ENCODE measurements around the gene GINS2.

The GINS2 gene

DNA sequence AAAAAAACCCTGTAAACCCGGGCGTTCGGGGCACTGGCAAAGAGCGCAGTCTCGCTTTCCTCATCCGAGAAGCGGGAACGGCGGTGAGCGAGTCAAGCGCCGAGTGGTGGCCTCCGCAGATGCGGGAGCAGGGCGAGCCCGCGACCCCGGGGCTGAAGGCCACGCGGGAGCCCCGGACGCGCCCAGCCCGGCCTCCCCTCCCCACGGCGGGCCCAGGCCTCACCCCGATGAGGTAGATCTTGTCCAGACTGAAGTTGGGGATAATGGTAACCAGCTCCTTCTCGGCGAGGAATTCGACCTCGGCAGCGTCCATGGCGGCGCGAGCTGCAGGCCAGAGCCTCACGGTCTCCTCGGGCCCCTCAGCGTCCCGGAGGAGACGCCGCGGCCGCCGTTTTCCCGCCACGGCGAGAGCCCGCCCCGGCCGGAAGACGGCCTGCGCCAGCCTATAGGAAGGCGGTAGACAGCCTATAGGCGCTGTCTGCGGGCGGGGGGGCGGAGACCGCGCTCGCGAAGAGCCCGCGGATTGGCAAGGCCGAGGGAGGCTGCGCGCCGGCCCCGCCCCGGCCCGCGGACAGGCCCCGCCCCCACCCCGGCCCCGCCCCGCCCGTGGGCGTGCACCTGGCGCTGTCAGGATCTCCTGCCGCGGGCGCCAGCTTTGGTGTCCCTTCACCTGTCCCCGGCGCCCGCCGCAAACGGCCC, at the start of gene GINS2:
Gene GINS2 (minus strand): TSS at position 369 of the 699 bp plus-strand sequence. CDS start 56 bp downstream, at position 313.
- peak; percentile 86 for DNase-seq (ENCODE audit: low spot score)

DNA sequence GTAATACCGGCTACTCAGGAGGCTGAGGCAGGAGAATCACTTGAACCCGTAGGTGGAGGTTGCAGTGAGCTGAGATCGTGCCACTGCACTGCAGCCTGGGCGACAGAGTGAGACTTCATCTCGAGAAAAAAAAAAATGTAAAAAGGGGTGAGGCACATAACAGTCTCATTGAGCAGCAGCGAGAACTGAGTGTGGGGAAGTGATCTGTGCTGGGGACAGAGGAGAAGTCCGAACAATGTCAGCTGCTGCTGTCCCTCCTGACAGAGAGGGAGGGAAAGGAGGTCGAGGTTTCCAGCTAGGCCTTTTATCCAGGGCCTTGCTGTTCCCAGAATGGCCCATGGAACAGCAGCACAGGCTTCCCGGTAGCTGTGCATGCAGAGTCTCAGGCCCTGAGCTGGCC, 48.2 kb upstream of the GINS2 start:
- no peak for DNase-seq (ENCODE audit: low spot score)

DNA sequence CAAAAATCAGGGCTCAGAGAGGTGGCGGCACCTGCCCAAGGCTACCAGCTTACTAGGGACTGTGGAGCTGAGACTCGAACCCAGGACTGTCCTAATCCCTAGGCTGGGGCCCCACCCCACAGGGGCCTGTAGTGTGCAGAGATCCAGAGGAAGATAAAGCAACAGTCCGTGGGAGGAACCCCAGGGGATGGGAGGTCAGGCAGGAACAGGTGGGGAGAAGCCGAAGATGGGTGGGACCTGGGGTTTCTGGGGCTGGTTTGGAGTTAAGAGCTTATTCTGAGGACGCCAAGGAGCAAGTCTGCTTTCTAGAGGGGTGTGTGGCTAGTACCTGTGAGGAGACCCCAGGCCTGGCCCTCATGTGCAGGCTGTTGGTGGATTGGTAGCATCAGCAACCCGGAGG, 47.2 kb upstream of the GINS2 start:
- DNase-seq (ENCODE audit: low spot score) = no peak

DNA sequence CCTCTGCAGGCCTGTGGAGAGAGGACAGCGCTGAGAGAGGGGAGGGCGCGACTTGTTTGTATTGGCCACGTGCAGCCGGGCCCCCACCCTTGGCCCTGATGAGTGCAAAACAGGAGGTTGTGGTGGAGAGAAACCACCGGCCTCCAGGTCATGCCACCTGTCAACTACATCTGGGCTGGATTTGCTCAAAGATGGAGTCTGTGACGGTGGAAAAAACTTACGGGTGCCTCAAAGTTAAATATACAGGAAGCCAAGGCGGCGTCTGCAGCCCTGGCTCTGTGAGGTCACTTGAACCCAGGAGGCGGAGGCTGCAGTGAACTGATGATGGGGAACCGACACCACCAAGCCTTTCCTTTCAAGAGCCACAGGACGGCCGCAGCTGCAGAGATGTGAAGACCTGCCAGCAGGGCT, 46.5 kb upstream of the GINS2 start:
- DNase-seq (ENCODE audit: low spot score) = no peak

DNA sequence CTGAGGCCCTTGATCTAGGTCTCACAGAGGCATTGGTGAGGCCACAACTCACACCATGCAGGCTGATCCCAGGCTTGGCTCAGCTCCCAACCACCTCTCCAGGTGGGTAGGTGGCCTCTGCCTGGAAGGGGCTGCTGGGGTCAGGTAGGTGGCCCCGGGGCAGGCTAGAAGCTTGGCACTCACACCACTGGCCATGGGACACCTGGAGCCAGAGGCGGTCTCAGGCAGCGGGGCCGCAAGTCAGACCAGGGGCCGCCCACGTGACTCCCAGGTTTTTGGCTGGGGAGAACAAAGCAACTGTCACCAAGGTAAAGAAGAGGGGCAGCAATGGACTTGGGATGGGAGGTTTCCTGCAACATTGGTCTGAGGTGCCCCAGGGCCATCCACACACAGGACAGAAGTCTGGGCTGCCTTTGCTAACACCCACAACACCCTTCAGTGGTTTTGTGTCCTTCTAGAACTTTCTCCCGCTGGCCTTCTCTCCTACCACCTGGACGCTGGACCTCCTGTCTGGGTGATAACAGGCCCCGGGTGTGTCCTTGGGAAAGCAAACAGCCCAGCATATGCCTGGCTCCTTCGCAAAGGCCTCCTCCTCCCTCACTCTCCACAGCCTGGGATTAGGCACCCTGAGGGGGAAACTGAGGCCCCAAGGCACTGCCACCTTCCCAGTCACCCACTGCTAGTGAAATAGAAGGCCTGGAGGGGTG, 45.7 kb upstream of the GINS2 start:
- DNase-seq (ENCODE audit: low spot score) = no peak

DNA sequence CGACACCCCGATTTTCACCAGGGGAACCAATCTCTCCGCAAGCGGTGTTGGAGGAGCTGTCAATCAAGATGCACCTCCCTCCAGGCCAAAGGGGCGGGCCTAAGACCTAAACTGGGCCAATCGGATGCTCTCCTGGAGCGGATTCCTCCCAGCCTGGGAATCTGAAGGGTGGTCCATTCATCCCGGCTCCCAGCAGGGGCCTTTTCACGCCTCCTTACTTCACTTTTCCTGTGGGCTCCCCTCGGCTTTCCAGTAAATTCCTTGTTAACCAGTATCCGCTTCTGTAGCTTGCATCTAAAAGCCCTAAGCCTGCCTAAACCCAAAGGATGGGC, 45.1 kb upstream of the GINS2 start:
- DNase-seq (ENCODE audit: low spot score) = no peak

DNA sequence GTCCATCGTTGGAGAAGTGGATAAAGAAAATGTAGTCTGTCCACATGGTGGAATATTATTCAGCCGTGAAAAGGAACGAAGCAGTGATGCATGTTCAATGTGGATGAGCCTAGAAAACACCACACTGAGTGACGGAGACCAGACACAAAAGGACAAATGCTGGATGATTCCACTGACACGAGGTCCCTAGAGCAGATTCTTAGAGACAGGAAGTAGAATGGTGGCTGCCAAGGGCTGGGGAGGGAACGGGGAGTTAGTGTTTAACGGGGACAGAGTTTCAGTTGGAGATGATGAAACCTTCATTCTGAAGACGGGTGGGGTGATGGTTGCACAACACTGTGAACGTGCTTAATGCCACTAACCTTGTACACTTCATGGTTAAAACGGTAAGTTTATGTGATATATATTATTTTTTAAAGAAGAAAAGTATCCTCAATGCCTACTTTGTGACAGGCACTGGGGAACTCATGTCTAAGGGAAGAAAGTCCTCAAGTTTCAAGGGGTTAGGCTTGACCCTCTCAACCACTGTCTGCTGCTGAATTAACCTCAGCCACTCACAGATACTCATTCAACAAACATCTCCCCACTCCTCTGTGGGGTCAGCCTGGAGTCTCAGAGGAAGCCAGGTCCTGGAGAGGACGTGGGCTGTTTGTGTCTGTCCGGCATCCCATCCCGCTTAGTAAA, 44.5 kb upstream of the GINS2 start:
- DNase-seq (ENCODE audit: low spot score) = no peak

DNA sequence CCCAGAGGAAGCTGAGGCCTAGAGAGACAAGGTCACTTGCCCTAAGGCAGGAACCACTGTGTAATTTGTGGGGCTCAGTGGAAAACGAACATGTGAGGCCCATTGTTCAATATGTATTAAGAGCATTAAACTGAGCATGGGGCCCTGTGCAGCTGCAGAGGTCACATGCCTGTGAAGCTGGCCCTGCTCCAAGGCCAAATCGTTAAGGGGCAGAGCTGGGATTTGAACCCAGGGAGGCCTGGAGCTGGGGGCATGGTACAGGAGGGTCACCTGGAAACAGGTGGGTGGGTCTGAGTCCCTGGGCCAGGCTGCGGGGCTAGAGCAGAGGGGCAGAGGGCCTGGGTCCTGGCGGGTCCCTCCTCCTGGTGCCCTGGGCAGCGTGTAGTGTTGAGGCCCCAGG, 42.4 kb upstream of the GINS2 start:
- no peak for DNase-seq (ENCODE audit: low spot score)

DNA sequence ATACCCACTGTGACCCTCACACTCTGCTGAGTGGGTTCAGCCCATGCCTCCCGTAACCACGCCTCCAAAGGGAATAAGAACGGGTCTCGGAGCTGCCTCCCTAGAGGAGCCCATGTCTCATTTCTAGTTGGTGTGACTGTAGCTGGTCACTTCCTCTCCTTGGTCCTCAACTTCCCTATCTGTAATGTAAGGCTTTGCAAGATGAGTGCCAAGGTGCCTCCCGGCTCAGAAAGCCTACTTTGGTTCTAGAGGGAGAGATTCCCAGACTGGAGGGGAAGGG, 41.4 kb upstream of the GINS2 start:
- DNase-seq (ENCODE audit: low spot score) = no peak

DNA sequence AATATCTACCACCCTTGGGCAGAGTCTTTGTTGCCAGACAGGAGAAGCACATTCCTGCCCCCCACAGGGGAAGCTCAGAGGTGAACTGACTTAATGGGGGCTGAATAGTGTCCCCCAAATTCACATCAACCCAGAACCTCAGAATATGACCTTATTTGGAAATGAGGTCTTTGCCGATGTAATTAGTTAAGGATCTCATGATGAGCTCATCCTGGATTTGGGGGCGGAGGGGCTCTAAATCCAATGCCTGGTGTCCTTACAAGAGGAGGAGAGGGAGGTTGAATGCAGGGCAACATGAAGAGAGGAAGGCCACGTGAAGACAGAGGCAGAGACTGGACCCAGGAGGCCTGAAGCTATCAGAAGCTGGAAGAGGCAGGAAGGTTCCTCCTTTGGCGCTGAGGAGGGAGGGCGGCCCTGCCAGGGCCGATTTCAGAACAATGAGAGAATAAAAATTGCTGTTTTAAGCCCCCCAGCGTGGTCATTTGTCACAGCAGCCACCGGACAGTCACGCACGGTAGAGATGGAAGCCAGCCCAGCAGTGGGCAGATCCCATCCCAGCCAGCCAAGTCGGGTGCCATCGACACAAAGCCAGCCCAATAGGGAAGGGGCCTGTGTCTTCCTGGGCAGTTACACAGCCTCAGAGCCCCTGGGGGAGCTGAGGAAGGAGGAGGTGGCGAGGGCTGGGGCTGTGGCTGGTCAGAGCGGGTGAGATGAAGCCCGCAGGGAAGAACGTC, 40.9 kb upstream of the GINS2 start:
- DNase-seq (ENCODE audit: low spot score) = no peak

DNA sequence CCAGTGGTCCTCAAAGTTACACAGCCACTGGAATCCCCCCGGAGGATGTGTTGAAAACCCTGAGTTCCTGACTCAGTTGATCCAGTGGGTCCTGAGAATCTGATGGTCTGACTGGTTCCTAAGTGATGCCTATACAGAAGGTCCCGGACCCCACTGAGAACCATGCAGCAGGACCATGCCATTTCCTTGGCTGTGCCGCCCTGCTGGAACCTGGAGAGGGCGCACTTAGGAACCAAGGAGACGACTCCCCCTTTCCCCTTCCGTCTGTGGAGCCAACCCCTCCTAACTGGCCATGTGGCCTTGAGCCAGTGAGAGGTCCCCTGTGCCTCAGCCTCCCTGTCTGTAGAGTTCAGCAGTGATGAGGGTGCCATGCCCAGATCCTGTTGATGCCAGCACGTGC, 40.1 kb upstream of the GINS2 start:
- no peak for DNase-seq (ENCODE audit: low spot score)

DNA sequence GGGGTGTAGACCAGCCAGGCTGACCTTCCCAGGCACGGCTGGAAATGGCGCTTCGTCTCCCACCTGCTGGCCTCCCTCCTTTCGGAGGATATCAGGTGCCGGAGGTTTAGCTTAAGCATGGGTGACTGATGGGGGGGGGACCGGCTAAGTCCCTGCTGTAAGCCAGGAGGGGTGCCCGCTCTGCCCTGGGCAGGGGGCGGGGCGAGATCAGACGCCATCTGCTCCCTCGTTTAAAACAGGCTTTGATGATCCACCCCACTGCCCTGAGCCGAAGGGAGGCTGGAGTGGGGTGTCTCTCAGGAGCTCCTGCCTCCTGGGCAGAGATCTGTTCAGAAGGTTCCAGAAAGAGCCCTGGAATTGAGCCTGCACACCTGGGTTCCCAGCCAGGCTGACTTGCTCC, 36.2 kb upstream of the GINS2 start:
- DNase-seq (ENCODE audit: low spot score) = no peak

DNA sequence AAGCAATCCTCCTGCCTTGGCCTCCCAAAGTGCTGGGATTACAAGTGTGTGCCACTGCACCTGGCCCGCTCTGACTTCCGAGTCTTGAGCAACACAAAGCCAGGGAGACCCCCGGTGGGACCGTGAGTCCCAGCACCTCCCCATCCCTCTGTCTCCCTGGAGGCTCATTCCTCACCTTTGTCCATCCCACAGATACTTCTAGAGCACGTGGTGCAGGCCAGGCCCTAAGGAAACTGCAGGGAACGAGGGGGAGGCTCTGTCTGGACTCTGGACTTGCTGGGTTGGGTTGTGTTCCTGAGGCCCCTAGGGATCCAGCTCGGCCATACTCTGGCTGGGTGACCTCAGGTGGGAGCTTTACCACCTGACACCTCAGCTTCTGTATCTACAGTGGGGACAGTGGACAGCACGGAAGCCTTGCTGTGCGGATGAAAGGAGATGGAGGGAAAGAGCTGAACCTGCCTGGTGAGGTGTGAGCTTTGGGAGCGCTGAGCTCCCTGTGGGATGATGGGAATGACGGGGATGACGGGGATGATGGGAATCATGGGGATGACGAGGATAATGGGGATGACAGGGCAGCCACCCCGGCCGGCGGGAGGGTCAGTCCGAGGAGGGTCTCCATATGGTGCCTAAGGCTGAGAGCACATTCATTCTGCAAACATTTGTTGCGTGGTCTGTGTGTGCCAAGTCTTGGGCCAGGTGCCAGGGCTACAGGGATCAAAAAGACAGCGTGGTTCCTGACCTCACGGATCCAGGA, 35.5 kb upstream of the GINS2 start:
- DNase-seq (ENCODE audit: low spot score) = no peak

DNA sequence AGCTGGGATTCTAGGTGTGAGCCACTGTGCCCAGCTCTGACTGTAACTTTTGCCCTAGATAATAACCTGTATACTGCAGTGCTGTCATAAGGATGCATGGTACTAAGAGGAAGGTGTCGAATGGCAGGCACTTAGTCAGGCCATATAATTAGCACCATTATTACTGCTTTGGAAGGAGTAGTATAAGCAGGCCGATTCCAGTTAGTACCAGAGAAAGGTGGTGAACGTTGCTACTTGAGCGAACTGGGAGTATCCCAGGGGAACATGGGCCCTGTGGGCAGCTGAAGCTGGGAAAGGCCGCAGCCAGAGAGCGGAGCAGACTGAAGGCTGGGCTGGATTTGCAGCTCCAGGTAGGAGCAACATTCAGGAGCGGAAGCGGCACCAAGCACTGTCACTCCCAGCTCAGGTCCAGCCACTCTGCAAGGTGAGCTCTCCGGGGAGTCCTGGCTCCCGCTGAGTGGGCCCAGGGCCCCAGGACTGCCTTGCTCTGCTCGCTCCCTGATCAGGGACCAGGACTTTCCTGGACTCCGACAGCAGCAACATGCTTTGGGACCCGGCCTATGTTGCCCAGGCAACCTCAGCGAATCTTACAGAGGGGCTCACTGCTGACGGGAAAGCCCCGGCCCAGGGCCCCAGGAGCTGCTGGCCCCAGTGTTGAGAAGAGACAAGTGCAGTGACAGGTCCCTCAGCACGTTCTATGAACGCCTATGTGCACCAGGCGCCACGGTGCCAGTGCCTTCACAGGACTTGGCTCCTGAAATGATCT, 33.6 kb upstream of the GINS2 start:
- DNase-seq (ENCODE audit: low spot score) = no peak

DNA sequence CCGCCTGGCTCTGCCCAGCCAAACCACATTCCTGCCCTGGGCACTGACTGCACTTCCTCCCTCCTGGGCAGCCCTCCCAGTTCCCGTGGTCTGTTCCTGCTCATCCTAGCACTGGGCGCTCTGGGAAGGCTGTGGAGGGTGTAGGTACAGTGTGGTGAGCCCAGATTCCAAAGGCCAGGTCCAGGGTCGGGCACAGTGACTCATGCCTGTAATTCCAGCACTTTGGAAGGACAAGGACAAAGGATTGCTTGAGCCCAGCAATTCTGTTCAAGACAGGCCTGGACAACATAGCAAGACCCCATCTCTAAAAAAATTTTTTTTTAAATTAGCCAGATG, 31.5 kb upstream of the GINS2 start:
- no peak for DNase-seq (ENCODE audit: low spot score)

DNA sequence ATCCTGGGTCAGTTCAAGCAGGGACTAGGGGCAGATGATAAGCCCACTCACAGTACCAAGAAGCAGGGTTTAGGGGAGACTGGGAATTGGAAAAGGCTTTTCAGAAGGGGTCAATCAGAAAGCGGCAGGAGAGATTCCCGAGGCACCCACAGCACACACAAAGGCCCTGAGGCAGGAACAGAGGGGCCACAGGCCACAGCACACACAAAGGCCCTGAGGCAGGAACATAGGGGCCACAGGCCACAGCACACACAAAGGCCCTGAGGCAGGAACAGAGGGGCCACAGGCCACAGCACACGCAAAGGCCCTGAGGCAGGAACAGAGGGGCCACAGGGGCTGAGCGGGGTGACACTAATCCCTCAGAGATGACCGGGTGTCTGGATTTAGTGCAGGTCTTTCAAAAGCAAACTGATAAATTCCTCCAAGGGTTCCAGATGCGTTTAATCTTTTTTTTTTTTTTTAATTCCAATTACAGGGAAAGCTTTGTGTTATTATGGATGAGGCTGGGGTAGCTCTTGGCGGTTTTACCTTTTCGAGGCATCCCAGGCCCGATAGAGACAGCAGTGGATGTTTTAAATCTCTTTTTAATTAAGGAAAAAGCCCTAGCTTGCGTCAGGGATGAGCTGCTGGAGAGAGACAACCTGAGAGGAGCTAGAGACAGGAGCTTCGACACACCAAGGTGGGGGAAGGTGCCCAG, 31.0 kb upstream of the GINS2 start:
- no peak for DNase-seq (ENCODE audit: low spot score)

DNA sequence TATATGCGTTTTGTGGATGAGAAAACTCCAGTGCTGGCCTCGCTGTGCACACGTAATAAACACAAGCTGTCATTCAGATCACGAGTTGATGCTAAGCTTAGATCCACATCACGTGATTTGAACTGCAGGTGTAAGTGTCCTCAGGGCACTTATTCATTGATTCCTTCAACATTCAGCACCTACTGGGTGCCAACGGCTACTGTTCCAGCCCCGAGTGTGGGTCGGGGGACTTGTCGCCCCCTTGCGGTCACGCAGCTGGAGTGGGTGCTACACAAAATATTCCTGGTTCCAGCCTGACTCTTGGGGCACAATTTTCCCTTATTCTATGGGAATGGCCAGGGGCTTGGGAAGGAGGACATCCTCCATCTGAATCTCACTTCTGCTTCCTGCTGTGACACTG, 29.9 kb upstream of the GINS2 start:
- no peak for DNase-seq (ENCODE audit: low spot score)

DNA sequence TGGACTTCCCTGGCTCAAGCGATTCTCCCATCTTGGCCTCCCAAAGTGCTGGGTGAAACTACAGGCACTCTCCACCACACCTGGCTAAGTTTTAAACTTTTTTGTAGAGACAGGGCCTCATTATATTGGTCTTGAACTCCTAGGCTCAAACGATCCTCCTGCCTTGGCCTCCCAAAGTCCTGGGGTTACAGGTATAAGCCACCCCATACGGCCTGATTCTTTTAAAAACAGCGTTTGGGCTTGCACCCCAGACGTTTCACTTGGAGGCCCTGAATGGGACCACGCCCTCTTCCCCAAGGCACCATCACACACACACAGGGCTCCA, 29.4 kb upstream of the GINS2 start:
- DNase-seq (ENCODE audit: low spot score) = no peak

DNA sequence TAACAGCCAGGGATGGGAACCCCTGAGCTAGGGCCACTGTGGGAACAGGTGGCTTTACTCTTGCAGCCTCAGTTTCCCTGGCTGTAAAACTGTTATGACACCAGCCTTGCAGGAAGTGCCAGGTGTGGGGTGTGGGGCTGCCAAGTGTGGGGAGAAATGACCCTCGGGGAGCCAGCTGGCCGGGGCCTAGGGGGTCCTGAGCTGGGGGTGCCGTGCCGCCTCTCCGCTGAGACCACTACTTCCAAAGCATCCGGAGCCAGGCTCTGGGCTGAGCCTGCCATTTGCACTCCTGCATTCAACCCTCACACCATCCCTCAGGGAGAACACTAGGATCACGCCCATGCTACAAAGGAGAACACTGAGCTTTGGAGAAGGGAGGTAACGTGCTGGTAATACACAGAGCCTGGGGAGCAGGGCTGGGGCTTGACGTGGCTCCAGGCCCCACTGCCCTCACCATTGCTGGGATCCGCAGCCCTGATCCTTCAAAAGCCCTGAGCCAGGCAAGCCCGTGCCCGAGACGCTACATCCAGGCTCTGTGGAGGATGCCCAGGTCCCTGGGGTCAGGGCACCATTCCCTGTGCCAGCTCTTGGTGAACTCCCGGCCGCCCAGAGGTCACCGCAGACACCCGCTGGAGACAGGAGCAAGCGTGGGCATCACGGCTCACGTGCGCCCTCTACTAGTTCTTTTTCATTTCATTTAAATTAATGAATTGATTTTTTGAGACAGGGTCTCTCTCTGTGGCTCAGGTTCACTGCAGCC, 28.8 kb upstream of the GINS2 start:
- peak; percentile 48 for DNase-seq (ENCODE audit: low spot score)

DNA sequence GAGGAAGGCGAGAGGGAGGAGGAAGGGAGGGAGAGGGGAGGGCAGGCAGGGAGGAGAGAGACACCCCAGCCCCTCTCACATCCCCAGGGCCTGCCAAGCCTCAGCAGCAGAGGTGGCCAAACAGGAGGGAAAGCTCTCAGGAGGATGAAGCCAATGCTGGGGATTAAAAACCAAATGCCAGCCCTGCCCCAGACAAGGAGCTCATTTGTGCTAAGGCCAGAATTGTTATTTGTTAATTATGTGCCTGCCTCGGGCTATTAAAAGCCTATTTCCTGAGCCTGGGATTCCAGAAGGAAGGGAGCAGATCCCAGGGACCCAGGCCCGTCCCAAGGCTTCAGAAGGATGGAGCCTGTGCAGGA, 27.9 kb upstream of the GINS2 start:
- DNase-seq (ENCODE audit: low spot score) = peak; percentile 23
